ENCODE results near the gene RALGDS.

Gene RALGDS

DNA sequence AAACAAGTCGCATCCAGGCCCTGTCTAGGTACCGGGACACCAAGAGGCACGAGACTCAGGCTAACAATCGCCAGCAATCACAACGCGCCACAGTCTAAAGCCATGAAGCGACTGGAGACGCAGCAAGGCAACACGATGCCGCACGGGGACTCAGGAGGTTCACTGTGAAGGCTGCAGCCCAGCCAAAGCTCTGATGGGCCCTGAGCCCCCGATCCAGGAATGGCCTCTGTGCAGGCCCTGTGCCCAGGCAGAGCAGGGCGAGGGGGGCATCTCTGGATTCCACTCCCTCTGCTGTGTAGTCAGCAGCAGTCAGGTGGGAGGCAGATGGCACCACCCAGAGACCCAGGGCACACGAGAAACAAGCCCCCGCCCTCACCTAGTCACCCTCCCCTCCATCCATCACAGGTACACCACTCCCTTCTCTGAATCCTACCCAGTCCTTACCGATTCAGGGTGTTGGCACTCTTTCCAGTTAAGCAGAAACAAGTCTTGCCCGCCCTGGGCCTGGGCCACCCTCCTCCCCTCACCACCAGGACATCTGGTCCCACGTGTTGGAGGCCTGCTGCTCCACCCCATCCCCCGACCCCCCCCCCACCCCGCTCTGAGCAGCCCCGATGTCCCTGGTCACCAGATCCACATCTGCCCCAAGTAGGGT, 1.1 kb downstream of the RALGDS start:
- H3K4me3 ChIP-seq (ENCODE audit: low read length) = no peak overlapping the region
- H3K36me3 ChIP-seq (ENCODE audit: control insufficient read depth, insufficient read depth, low read length) = no peaks in the 10 kb centered on the region
- H3K9ac ChIP-seq (ENCODE audit: low read length) = peak overlapping the region; percentile 57
- no peaks in the 10 kb centered on the region for H3K27me3 ChIP-seq (ENCODE audit: control insufficient read depth, insufficient read depth, low read length)
- H3K9me3 ChIP-seq (ENCODE audit: control insufficient read depth, low read length) = no peaks in the 10 kb centered on the region
- peaks cover 70% of the 10 kb centered on the region for H3K4me1 ChIP-seq (ENCODE audit: control insufficient read depth, insufficient read depth, low read length)

DNA sequence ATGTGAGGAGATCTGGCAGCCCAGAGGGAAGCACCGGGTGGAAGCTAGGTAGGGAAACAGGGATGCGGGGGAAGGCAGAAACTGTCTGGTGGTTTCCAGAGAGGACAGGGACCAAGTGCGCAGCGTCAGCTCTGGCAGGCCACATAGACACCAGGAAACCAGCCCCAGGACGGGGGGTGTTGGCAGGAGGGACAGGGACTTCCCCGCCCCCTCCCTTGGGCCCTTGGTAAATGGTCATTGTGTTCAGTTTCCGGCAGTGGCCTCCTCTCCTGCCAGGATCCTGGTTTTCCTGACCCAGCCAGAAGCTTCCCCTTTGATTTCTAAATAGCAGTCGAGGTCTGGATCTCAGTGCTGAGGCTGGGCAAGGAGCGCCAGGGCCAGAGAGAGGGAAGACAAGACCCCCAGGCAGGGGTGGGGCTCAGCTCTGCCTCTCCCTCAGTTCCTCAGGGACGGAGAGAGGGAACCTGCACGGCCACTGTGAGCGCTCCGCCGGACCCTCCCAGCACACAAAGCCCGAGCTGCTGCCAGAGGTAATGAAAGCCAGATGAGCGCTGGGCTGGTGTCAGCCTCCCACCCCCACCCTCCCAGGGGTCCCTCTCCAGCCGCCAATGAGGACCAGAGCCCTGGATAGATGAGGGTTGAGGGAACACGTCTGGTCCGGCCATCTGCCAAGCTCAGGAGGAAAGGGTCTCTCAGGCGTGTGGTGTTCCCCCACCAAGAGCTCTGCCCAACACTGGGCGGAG, 1.8 kb downstream of the RALGDS start:
- peak overlapping the region; percentile 57 for H3K9ac ChIP-seq (ENCODE audit: low read length)
- no peaks in the 10 kb centered on the region for H3K9me3 ChIP-seq (ENCODE audit: control insufficient read depth, low read length)
- no peaks in the 10 kb centered on the region for H3K36me3 ChIP-seq (ENCODE audit: control insufficient read depth, insufficient read depth, low read length)
- H3K4me3 ChIP-seq (ENCODE audit: low read length) = no peak overlapping the region
- peaks cover 77% of the 10 kb centered on the region for H3K4me1 ChIP-seq (ENCODE audit: control insufficient read depth, insufficient read depth, low read length)
- no peaks in the 10 kb centered on the region for H3K27me3 ChIP-seq (ENCODE audit: control insufficient read depth, insufficient read depth, low read length)

DNA sequence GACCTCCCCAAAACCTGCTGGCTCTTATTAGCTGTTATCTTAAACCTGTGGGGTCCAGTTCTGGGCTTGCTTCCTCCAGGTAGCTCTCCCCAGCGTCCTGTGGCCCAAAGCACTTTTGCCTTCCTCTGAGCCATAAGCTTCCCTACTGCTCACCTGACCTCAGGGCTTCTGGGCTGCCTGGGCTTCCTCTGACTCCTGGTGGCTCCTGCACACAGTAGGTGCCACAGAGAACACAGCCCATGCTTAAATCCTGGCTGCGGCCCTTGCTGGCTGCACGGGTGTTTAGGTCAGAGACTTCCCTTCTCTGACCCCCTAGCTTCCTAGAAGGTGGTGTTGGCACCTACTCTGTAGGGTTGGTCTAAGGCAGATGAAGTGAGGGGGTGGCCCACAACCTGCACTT, 2.5 kb downstream of the RALGDS start:
- H3K9ac ChIP-seq (ENCODE audit: low read length) = no peak overlapping the region
- no peaks in the 10 kb centered on the region for H3K9me3 ChIP-seq (ENCODE audit: control insufficient read depth, low read length)
- H3K4me3 ChIP-seq (ENCODE audit: low read length) = no peak overlapping the region
- H3K4me1 ChIP-seq (ENCODE audit: control insufficient read depth, insufficient read depth, low read length) = peaks cover 83% of the 10 kb centered on the region
- H3K27me3 ChIP-seq (ENCODE audit: control insufficient read depth, insufficient read depth, low read length) = no peaks in the 10 kb centered on the region
- no peaks in the 10 kb centered on the region for H3K36me3 ChIP-seq (ENCODE audit: control insufficient read depth, insufficient read depth, low read length)

DNA sequence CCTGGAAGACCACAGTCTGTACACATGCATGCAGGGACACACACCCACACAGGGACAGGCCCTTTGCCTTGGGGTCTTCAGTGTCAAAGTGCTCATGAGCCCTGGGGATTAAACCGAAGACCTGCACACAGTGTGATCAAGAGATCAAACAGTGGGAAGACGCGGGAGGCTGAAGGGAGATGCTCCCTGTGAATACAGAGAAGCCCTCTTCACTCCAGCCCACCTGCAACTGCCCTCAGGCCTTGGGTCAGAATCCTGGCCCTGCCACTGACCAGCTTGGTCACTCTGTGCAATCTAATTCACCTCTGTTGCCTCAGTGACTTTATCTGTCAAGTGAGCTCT, 2.9 kb downstream of the RALGDS start:
- H3K4me3 ChIP-seq (ENCODE audit: low read length) = no peak overlapping the region
- H3K27me3 ChIP-seq (ENCODE audit: control insufficient read depth, insufficient read depth, low read length) = no peaks in the 10 kb centered on the region
- peaks cover 83% of the 10 kb centered on the region for H3K4me1 ChIP-seq (ENCODE audit: control insufficient read depth, insufficient read depth, low read length)
- H3K9ac ChIP-seq (ENCODE audit: low read length) = no peak overlapping the region
- H3K9me3 ChIP-seq (ENCODE audit: control insufficient read depth, low read length) = no peaks in the 10 kb centered on the region
- no peaks in the 10 kb centered on the region for H3K36me3 ChIP-seq (ENCODE audit: control insufficient read depth, insufficient read depth, low read length)

DNA sequence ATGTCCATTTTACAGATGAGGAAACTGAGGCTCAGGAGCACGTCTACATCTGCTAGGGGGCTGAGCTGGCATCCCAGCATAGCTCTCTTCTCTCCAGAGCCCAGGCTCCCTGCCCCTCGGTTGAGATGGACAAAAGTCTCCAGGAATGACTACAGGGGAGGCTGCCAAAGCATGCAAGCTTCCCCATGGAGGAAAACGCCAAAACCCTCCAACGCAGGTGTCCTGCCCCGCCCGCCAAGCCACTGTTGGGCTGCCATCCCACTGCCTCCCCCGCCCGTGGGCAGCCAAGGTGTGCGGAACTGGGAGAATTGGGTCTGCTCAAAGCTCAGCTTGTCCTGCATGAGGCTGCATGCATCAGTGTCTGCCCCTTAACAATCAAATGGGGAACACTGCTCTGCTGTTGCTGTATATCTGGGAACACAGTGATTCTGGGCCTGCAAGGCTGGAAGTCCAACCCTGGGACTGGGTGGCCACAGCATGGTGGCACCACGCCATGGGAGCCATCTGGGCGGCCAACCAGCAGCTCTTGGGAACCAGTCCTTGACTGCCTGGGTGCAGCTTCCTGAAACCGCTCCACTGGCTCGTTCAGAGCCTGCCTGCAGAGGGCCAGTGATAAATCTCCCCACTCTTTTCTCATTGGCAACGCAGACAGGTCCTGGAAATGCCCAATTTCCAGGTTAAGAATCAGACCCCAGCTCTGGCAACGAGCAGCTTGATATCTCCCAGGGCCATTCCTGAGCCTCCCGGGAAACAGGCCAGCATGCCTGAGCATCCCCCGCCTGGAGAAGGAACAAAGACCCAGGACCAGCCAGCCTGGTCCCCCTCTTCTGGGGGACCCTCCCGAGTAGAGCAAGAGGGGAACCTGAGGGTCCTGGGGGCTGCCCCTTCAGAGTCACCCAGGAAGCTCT, 3.5 kb downstream of the RALGDS start:
- Histone ChIP-seq H3K4me1 (ENCODE audit: control insufficient read depth, insufficient read depth, low read length) (peaks cover 84% of the 10 kb centered on the region), H3K4me3 (ENCODE audit: low read length) (no peak overlapping the region)

DNA sequence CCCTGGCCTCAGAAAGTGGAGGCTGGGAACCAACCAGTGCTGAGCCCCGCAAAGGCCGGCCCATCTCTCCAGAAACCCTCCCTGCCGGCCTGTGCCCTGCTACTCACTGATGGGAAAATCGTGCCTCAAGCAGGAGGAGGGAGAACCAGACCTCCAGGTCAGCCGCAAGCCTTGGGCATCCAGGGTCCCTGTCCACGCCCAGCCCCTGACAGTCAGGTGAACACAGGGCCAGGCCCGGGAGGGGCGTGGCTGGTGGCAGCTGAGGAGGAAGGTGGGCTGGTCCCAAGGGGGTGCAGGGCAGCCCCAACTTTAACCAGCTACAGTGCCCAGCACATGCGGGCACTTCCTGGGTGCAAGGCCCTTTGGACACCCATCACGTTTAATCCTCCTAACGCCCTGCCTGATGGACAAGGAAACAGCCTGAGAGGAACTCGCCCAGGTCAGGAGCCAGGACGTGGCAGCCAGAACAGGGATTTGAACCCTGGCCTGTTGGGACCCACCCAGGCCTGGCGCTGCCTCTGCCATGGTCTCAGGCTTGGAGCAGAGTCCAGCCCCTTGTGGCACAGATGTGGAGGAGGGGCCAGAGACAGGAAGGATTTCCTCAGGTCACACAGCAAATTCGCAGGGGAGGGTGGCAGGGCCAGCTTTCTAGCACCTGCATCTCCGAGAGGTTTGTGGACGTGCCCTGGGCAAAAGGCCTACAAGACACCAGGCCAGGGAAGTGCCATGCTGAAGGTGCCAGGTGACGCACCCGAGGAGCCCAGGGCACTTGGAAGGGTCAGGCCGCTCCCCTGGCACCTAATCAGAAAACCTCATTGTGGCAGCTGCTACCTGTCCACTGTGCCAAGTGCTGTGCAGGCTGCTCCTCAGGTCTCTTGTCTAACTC, 4.5 kb downstream of the RALGDS start:
- H3K9ac ChIP-seq (ENCODE audit: low read length) = no peak overlapping the region
- no peak overlapping the region for H3K4me3 ChIP-seq (ENCODE audit: low read length)

More for the DNA sequence above, 3.5 kb downstream of the RALGDS start:
- Histone ChIP-seq H3K9me3 (ENCODE audit: control insufficient read depth, low read length) (no peaks in the 10 kb centered on the region), H3K36me3 (ENCODE audit: control insufficient read depth, insufficient read depth, low read length) (no peaks in the 10 kb centered on the region), H3K27me3 (ENCODE audit: control insufficient read depth, insufficient read depth, low read length) (no peaks in the 10 kb centered on the region), H3K9ac (ENCODE audit: low read length) (no peak overlapping the region)

DNA sequence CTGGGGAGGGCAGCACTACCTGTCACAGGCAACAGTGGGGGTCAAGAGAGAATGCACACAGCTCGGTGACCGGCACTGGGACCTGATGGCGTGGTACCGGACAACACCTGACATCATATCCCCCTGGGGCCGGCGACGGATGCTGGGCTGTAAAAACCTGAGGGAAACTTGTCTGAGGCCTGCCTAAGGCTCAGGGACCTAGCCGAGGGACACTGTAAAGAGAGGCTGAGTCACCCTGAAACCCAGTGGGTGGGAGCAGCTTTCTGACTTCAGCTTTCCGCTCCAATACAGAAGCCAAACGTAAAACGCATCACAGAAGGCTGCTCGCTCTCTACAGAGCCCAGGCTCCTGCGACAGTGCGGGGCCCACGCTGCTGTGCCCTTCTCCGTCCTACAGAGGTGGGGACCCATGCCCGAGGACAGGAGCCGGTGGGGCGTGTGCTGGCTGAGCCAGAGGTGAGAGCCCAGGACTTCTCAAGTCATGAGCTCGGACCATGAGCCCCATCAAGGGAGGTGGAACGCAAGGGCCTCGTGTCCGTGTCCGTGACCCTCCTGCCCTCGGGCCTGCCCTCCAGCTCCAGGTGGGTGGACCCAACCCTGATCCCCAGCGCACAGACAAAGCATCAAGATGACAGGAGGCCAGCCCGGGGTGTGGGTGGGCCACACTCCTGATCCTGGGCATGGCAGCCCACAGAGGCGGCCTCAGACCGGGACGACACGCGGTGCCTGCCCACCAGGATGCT, 5.3 kb downstream of the RALGDS start:
- Histone ChIP-seq H3K27me3 (ENCODE audit: control insufficient read depth, insufficient read depth, low read length) (no peaks in the 10 kb centered on the region), H3K9ac (ENCODE audit: low read length) (peak overlapping the region; percentile 11), H3K4me1 (ENCODE audit: control insufficient read depth, insufficient read depth, low read length) (peaks cover 73% of the 10 kb centered on the region), H3K9me3 (ENCODE audit: control insufficient read depth, low read length) (no peaks in the 10 kb centered on the region), H3K36me3 (ENCODE audit: control insufficient read depth, insufficient read depth, low read length) (no peaks in the 10 kb centered on the region), H3K4me3 (ENCODE audit: low read length) (no peak overlapping the region)

More for the DNA sequence above, 4.5 kb downstream of the RALGDS start:
- Histone ChIP-seq H3K4me1 (ENCODE audit: control insufficient read depth, insufficient read depth, low read length) (peaks cover 77% of the 10 kb centered on the region), H3K36me3 (ENCODE audit: control insufficient read depth, insufficient read depth, low read length) (no peaks in the 10 kb centered on the region), H3K27me3 (ENCODE audit: control insufficient read depth, insufficient read depth, low read length) (no peaks in the 10 kb centered on the region), H3K9me3 (ENCODE audit: control insufficient read depth, low read length) (no peaks in the 10 kb centered on the region)

DNA sequence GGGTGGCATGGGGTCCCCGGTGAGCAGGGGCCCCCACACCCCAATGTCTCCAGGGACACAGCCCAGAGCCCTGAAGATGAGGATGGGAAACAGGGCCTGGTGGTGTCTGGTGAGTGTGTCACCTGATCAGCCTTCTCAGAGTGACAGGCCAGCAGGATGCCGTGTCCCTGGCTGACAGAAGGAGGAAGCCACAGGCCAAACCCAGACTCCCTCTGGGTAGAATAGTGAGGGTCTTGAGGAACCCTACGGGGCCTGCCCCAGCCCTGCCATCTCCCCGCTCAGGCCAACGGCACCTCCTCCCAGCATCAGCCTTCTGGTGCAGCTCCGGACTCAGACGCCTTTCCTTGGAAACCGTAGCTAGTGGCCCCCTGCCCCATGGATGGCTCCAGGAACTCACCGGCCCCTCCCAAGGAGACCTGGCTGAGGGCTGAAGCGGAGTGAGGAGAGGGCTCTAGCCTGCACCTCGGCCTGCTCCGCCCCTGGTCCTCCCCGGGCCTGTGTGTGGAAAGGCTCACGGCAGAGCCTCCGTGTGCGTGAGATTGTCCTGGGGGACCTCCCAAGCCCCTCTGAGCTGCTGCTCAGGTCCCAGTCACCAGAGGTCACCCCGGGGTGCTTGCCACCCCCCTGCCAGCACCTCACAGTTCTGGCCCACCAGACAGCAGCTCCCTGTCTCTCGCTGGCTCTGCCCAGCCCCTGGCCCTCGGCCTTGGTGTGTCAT, 6.0 kb downstream of the RALGDS start:
- H3K36me3 ChIP-seq (ENCODE audit: control insufficient read depth, insufficient read depth, low read length) = no peaks in the 10 kb centered on the region

DNA sequence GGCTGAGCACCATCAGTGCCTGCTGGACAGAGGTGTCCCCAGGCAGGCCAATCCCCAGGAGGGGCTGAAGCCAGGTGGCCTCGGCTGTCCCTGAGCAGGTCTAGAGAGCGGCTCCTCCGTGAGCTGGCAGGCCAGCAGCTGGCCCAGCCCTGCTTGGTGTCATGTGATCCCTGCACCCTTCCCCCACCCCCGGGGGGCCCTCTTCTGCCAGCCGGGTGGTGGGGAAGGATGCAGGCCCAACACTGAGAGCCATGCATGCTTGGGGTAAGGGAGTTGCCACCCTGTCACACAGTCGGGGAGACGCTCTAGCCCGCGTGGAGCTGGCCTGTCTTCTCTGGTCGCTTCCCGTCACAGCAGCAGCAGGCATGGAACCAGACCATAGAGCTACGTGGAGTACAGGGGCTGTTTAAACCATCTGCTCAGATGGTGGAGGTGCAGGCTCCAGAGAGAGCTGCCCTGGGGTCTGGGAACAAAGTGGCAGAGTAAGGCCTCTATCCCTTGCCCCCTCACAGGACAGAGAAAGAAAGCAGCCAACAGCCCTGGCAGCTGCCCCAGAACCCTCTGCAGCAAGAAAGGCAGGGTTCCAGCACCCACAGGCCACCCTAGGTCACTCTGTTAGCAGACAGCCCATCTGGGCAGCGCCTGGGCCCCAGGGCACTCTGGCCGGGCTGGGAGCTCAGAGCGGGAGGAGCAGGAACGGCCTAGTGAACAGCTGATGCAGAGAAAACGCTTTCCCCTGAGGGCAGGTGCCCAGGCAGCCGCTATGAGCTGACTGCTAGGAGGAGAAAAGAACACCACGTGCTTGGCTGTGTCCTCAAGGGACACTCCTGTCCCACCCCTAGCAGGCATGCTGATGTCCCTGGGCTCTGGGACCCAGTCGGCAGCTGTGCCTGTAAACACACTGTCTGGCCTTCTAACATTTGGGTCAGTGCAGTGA, 6.8 kb downstream of the RALGDS start:
- Histone ChIP-seq H3K36me3 (ENCODE audit: control insufficient read depth, insufficient read depth, low read length) (no peaks in the 10 kb centered on the region), H3K4me3 (ENCODE audit: low read length) (no peak overlapping the region), H3K9me3 (ENCODE audit: control insufficient read depth, low read length) (no peaks in the 10 kb centered on the region), H3K27me3 (ENCODE audit: control insufficient read depth, insufficient read depth, low read length) (no peaks in the 10 kb centered on the region), H3K9ac (ENCODE audit: low read length) (peak overlapping the region; percentile 51), H3K4me1 (ENCODE audit: control insufficient read depth, insufficient read depth, low read length) (peaks cover 64% of the 10 kb centered on the region)

More for the DNA sequence above, 6.0 kb downstream of the RALGDS start:
- Histone ChIP-seq H3K9ac (ENCODE audit: low read length) (peak overlapping the region; percentile 11), H3K4me3 (ENCODE audit: low read length) (no peak overlapping the region), H3K4me1 (ENCODE audit: control insufficient read depth, insufficient read depth, low read length) (peaks cover 72% of the 10 kb centered on the region), H3K27me3 (ENCODE audit: control insufficient read depth, insufficient read depth, low read length) (no peaks in the 10 kb centered on the region), H3K9me3 (ENCODE audit: control insufficient read depth, low read length) (no peaks in the 10 kb centered on the region)
